CD4-positive, alpha-beta memory T cell (primary cell): Measurements from ENCODE around the gene RSPH10B. TPM values are rescaled to one million over a fixed set of nuclear protein-coding genes. Genes with fewer than 3 reads are reported as not detected.
"Not testable (repeated sequence)": the region's sequence is repeated elsewhere in the genome, so short reads cannot be mapped to it uniquely, and the experiment has no call there.

Experiments used
- CTCF ChIA-PET: fragments of 350-600 bp; sonication (Branson Sonifier 250); formaldehyde crosslinking; loops from one replicate; lab custom pipeline; 2021; ENCODE audit warnings: inconsistent platforms; ENCODE audit not compliant: partially characterized antibody; lab: Charles Lee
- POLR2A ChIA-PET: fragments of 350-600 bp; sonication (Branson Sonifier 250); formaldehyde crosslinking; loops from one replicate; lab custom pipeline; 2021; ENCODE audit not compliant: partially characterized antibody; lab: Charles Lee
- DNase-seq, 5 donors: peaks; one replicate each; pipeline versions ENCODE4 v3.0.0 to v3.0.0-alpha.2; 2020 to 2022; ENCODE audit warnings: mixed read lengths in 1 of 5
- H3K27ac ChIP-seq: one replicate; pipeline ENCODE4 v1.7.0; 2013; ENCODE audit warnings: low read depth, low read length
- H3K27me3 ChIP-seq: 2 replicates; pipeline ENCODE4 v1.7.0; 2013; ENCODE audit warnings: mild to moderate bottlenecking, low read length, moderate library complexity; ENCODE audit not compliant: insufficient read depth
- H3K36me3 ChIP-seq: 2 replicates; pipeline ENCODE4 v1.7.0; 2013; ENCODE audit warnings: mild to moderate bottlenecking, low read length, moderate library complexity; ENCODE audit not compliant: insufficient read depth
- H3K4me1 ChIP-seq: 2 replicates; pipeline ENCODE4 v1.7.0; 2013; ENCODE audit warnings: mild to moderate bottlenecking, low read length, moderate library complexity; ENCODE audit not compliant: insufficient read depth
- H3K4me3 ChIP-seq, 2 donors: one replicate each; pipeline ENCODE4 v1.7.0; 2013; ENCODE audit warnings: low read length in 2 of 2, mild to moderate bottlenecking in 1 of 2
- H3K9me3 ChIP-seq, 2 donors: one replicate each; pipeline ENCODE4 v1.7.0; 2013; ENCODE audit warnings: low read length in 2 of 2, control low read depth in 1 of 2; ENCODE audit not compliant: control insufficient read depth in 1 of 2
- H3K27ac Mint-ChIP-seq, 7 donors: one replicate each; pipeline ENCODE4 v1.8.0; 2020 to 2021; ENCODE audit warnings: mixed read lengths in 7 of 7, mild to moderate bottlenecking in 6 of 7, inconsistent platforms in 3 of 7, moderate library complexity in 3 of 7
- H3K27me3 Mint-ChIP-seq, 2 donors: one replicate each; pipeline ENCODE4 v1.8.0; 2020 to 2021; ENCODE audit warnings: mixed read lengths in 2 of 2
- H3K36me3 Mint-ChIP-seq, 2 donors: one replicate each; pipeline ENCODE4 v1.8.0; 2020 to 2021; ENCODE audit warnings: mixed read lengths in 2 of 2, inconsistent platforms in 1 of 2, mild to moderate bottlenecking in 1 of 2
- H3K4me1 Mint-ChIP-seq, 4 donors: one replicate each; pipeline ENCODE4 v1.8.0; 2020 to 2021; ENCODE audit warnings: mixed read lengths in 4 of 4, mild to moderate bottlenecking in 1 of 4
- H3K4me3 Mint-ChIP-seq, 8 donors: one replicate each; pipeline ENCODE4 v1.8.0; 2020 to 2021; ENCODE audit warnings: mixed read lengths in 8 of 8, mild to moderate bottlenecking in 7 of 8, moderate library complexity in 6 of 8, inconsistent platforms in 3 of 8
- H3K9me3 Mint-ChIP-seq, 8 donors: one replicate each; pipeline ENCODE4 v1.8.0; 2020 to 2021; ENCODE audit warnings: mixed read lengths in 8 of 8, mild to moderate bottlenecking in 5 of 8, inconsistent platforms in 3 of 8, moderate library complexity in 1 of 8
- intact Hi-C: fragments of 100-400 bp; cut with micrococcal nuclease; formaldehyde crosslinking; loops from one replicate; pipeline ENCODE4 v1.15.1; 2023
- polyA plus RNA-seq, 2 donors: library from polyadenylated mRNA; unstranded; fragments of 300-500 nt; fragmentation: Illumina TruSeq; gene quantifications; one replicate each; pipeline ENCODE4 v1.2.3, GENCODE V29; 2021
- total RNA-seq, 2 experiments: library from RNA; stranded (reverse); gene quantifications; one replicate each; pipeline ENCODE4 v1.2.3, GENCODE V29; 2021

The RSPH10B gene
- total and polyA plus RNA-seq, 4 experiments from 2014 or later: not detected

DNA sequence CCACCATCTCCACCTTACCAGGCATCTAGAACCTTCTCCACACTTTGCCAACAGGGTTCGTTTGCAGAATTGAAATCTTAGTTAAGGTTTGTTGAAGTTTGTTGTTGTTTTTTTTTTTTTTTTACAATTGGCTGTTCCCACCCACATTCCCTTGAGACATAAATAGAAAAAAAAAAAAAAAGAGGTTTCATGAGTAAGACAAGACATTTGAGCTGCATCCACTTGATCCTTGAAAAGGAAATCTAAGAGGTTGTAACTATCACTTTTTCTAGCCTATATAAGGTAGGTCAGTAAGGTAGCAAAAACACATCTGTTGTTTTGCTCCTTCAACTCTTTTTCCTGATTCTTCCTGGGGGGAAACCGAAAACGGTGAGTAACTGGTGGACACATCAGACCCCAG is 90.9 kb downstream of the RSPH10B start:
- H3K4me3 ChIP-seq, H3K27ac ChIP-seq, H3K27ac Mint-ChIP-seq, H3K36me3 ChIP-seq, H3K27me3 ChIP-seq, H3K4me1 Mint-ChIP-seq, H3K36me3 Mint-ChIP-seq, H3K9me3 Mint-ChIP-seq, H3K27me3 Mint-ChIP-seq, intact Hi-C loops, DNase-seq, H3K4me3 Mint-ChIP-seq, POLR2A ChIA-PET, H3K9me3 ChIP-seq, H3K4me1 ChIP-seq: not testable (repeated sequence)
- CTCF ChIA-PET: interaction anchor here (0.7 kb wide), 1 partner anchor 51 kb away, joined by 3 read pairs; no protein-coding TSS in a partner anchor

Other genes starting within 250 kb of the RSPH10B start
- 10 to 100 TPM; 80.0 to 82.4 TPM for gene RNF216, start 189.0 kb downstream of the RSPH10B start, total RNA-seq
- gene RNF216, start 189.0 kb downstream of the RSPH10B start, polyA plus RNA-seq: 10 to 100 TPM; 19.2 to 41.4 TPM
- 10 to 100 TPM in 1 of 2 experiments, 1 to 10 TPM in 1; 9.0 to 11.4 TPM for gene OCM, start 89.9 kb downstream of the RSPH10B start, total RNA-seq
- gene OCM, start 89.9 kb downstream of the RSPH10B start, polyA plus RNA-seq: 1 to 10 TPM in 1 of 2 donors, under 1 TPM in 1; 0.63 to 1.5 TPM
- gene CCZ1, start 72.0 kb downstream of the RSPH10B start, total RNA-seq: 10 to 100 TPM; 74.8 to 78.0 TPM
- gene CCZ1, start 72.0 kb downstream of the RSPH10B start, polyA plus RNA-seq: 10 to 100 TPM; 46.8 to 55.4 TPM
- gene PMS2, start 38.4 kb upstream of the RSPH10B start, total RNA-seq: 10 to 100 TPM; 22.7 to 23.2 TPM
- 10 to 100 TPM in 1 of 2 donors, 1 to 10 TPM in 1; 7.6 to 14.2 TPM for gene PMS2, start 38.4 kb upstream of the RSPH10B start, polyA plus RNA-seq
- gene AIMP2, start 38.6 kb upstream of the RSPH10B start, total RNA-seq: 10 to 100 TPM; 10.7 to 10.8 TPM
- gene AIMP2, start 38.6 kb upstream of the RSPH10B start, polyA plus RNA-seq: 10 to 100 TPM; 20.1 to 20.8 TPM
- not detected for gene ANKRD61, start 60.7 kb upstream of the RSPH10B start, total RNA-seq
- under 1 TPM in 1 of 2 donors, not detected in 1; 0.40 TPM for gene ANKRD61, start 60.7 kb upstream of the RSPH10B start, polyA plus RNA-seq
- 10 to 100 TPM; 69.9 to 77.0 TPM for gene EIF2AK1, start 88.5 kb upstream of the RSPH10B start, total RNA-seq
- gene EIF2AK1, start 88.5 kb upstream of the RSPH10B start, polyA plus RNA-seq: 10 to 100 TPM; 79.4 to 90.7 TPM
- gene USP42, start 134.3 kb upstream of the RSPH10B start, total RNA-seq: 10 to 100 TPM; 17.6 to 20.9 TPM
- gene USP42, start 134.3 kb upstream of the RSPH10B start, polyA plus RNA-seq: 10 to 100 TPM in 1 of 2 donors, 1 to 10 TPM in 1; 3.2 to 14.7 TPM